Stromal cell of bone marrow (primary cell): ENCODE measurements around the gene ANKRD1.
"Not testable (repeated sequence)": the region's sequence is repeated elsewhere in the genome, so short reads cannot be mapped to it uniquely, and the experiment has no call there.

Experiments used
- DNase-seq: peaks from one replicate; pipeline ENCODE4 v3.0.0-alpha.2; 2012; ENCODE audit warnings: low read depth

The ANKRD1 gene

DNA sequence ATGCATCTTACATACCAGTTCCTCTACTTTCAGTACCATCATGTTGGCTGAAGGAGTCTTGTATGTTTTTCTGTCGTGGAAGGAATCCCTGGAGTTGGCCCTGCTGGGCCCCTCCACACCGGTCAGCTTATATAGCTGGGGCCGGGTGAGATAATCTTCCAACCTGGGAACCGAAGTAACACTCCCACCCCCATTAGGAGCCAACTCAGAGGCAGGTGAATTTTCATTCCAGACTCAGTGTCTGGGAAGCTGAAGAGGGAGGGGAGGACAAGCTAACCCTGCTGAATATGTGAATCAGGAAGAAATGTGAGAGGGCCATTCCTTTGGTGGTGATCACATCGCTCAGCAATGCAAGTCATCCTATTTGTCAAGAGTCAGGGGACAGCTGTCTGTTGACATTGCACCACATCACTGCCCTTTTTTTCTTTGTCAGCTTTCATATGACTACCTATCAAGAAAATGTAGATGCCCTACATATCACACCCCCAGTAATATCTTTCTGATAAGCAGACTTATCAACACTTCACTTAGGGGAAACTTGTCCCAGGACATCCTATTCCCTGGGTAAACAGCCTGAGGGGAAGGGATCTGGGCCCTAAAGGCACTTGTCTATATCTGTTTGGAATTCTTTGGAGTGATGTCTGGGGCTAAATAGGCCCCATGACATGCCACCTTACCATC lies at the start of gene ANKRD1:
Gene ANKRD1, minus strand, starts transcription at position 102 of the 681 bp plus-strand sequence. Its CDS starts 60 bp downstream, at position 42.
- DNase-seq, result peak; percentile 50

DNA sequence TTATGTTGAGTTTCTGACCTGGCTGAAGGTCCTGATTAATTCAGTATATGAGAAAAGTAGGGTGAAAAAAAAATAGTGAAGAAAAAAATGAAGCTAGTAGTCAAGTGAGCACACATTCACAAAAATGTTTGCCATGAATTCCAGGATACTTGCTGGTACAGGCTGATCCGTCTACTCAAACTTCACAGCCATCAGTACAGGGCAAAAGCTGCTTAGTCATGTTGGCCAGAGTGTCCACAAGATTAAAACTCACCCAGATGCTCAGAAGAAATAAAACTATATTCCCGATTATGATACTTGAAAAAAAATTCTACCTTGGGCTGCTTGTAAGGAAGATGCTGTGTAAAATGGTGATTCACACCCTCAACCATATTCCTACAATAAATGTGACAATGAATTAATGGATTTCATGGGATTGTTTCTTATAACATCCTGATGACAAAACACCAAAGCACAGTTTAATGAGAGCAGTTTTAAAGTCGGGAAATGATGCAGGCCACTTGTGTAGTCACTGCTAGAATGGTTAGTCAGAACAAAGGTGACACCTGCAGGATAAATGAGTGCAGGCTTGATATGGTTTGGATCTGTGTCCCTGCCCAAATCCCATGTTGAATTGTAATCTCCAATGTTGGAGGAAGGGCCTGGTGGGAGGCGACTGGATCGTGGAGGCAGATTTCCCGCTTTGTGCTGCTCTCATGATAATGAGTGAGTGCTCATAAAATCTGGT lies 49.2 kb upstream of the ANKRD1 start:
- peak; percentile 45 for DNase-seq

- DNase-seq, result no peak
These were observed 48.2 kb upstream of the ANKRD1 start for GRCh38 chr10:90969121-90969534.

- DNase-seq, result peak; percentile 57
These were observed 47.6 kb upstream of the ANKRD1 start for GRCh38 chr10:90968328-90969081.

GRCh38 chr10:90967865-90968264 lies 47.0 kb upstream of the ANKRD1 start:
- no peak for DNase-seq

GRCh38 chr10:90966146-90966545 lies 45.3 kb upstream of the ANKRD1 start:
- no peak for DNase-seq

DNA sequence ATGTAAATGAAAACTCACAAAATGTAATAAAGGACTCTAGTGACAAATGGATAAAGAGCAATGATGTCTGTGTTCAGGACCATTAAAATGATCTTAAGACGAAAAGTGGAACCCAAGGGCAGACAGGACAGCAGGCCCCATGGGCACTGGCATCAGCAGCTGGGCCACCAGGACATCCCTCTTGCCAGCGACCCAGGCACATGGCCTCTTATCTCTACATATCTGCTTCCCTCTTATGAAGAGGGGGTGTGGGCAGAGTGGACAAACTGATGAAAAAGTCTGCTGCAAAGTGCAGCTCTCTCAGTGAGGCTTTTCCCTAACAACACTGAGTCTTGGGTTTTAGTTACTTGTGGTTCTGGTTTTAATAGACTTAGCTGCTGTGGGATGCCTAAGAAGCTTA lies 44.8 kb upstream of the ANKRD1 start:
- no peak for DNase-seq

- no peak for DNase-seq
These were observed 44.0 kb upstream of the ANKRD1 start for GRCh38 chr10:90964781-90965465.

DNA sequence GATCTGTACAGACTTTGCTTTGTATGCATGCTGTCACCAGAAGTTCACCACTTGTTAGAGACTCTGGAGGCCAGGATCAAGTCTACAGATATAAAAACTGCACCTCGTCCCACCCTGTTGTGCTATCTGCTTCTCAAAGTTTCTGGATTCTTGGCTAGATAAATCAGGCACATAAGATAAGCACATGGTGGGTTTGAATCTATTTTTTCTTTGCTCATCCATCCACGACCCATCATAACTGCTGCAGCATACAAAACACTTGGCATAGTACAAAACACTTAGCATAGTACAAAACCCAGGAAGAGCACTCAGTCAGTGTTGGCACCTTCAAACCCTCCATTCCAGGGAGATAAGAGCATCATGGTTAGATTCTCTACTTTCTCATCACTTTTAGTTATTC lies 42.4 kb upstream of the ANKRD1 start:
- DNase-seq, result no peak

- DNase-seq, result peak; percentile 84
These were observed 39.5 kb upstream of the ANKRD1 start for GRCh38 chr10:90960355-90960814.

DNA sequence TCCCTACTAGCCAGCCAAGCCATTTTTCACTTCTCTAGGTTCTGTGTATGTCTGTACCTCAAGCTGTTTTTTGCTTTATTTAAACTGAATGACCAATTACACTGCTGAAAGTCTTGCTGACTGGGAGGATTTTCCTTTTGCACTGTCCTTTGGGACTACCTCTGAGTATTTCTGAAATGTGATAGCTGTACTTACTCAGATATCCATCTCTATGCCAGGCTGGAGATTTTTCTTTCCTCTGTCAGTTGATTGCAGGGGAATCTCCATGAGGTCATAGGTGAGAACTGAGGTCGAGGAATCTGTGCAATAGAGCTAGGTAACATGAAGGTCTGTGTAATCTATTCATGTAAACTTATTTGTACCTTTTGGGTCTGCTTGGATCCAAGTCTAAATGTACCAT lies 38.9 kb upstream of the ANKRD1 start:
- no peak for DNase-seq

DNA sequence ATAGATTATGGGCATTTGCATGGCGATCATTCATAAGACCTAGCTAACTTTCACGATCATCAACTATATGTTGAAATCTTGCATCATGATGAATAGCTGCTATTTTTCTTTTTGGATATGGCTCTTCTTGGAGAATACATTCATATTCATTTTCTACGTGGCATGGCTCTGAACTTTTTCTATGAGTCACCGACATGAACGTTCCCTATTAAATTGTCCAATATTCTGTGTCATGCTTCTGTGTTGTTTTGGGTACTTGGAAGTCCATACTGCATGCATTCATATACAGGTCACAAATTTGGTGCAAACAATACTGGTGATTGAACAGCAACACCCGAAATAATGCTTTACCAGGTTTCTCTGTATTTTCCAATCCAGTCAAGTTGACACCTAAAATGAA lies 37.9 kb upstream of the ANKRD1 start:
- no peak for DNase-seq

DNA sequence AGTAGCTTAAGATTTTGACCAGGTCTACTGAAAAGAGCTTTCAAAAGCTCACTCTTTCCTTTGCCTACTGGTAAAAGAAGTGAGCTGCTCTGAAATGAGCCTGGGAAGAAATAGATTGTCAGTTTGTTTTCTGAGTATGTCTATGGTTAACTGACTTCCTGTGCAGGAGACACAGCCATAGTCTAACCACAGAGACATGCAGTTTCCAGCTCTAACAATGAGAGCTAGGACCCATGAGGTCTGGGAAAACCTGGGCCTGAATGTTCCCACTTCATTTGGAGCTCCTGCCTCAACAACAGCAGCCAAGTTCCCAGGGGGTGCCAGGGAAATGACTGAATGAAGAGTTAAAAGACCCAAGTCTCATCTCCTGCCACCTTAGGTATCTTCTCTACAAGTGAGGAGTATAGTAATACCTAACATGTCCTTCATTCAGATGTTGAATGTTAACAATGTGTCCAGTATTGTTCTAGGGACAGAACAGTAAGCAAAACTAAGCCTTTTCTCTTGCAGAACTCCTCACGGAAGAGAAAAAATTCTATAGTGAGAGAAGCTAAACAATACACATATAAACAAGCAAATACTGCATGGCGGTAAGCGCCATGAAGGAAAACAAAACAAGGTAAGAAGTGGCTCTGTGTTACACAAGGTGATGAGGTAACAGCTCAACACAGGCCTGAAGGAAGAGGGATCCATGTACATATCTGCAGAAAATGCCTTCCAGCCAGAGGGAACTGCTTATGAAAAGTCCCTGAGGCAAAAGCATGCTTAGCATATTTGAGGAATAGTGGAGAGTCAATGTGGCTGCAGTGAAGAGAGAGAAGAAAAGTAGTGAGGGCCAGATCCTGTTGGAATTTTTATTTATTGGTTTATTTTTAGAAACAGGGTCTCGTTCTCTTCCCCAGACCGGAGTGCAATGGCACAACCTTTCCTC lies 26.4 kb upstream of the ANKRD1 start:
- DNase-seq, result no peak

GRCh38 chr10:90945491-90946070 lies 24.7 kb upstream of the ANKRD1 start:
- DNase-seq, result no peak

GRCh38 chr10:90944749-90945148 lies 23.9 kb upstream of the ANKRD1 start:
- DNase-seq, result no peak

DNA sequence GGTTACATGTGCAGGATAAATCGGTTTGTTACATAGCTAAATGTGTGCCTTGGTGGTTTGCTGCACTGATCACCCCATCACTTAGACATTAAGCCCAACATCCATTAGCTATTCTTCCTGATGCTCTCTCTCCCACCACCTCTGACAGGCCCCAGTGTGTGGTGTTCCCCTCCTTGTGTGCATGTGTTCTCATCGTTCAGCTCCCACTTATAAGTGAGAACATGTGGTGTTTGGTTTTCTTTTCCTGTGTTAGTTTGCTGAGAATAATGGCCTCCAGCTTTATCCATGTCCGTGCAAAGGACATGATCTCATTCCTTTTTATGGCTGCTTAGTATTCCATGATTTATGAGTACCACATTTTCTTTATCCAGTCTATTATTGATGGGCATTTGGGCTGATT lies 22.1 kb upstream of the ANKRD1 start:
- not testable (repeated sequence) for DNase-seq

DNA sequence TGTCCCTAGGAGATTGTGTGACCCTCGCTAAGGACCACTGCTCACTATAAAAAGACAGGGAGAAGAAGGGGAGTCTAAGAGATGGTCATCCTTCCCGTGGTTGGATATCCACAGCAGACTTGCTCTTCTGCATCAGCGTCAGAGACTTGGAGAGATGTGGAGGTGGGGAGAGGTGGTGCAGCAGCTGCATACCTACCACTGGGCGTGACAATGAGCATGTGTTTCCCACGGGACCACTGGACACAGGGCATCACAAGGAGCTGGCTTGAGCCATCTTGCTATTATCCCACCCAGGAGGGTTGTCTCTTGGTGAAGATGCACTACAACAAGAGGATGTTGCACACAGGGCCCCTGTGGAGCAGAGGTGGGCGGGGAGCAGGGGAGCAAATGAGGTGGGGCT lies 18.8 kb upstream of the ANKRD1 start:
- no peak for DNase-seq

DNA sequence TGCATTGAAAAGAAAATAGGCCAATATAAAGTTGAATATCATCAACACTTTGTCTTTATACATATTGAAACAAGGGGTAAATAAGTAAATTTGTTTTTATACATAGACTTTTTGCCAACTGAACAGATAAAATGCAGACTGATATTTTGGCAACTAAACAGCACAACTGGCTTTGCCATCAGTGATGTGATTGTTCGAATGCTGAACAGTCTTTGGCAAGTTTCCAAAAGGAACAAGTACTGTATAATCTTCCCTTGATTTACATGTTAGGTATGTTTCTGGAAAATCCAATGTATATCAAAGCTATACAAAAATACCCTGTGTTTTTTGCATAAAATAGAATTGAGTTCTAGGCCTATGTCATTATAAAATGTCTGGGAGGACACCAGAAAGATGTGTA lies 18.2 kb upstream of the ANKRD1 start:
- DNase-seq, result no peak

DNA sequence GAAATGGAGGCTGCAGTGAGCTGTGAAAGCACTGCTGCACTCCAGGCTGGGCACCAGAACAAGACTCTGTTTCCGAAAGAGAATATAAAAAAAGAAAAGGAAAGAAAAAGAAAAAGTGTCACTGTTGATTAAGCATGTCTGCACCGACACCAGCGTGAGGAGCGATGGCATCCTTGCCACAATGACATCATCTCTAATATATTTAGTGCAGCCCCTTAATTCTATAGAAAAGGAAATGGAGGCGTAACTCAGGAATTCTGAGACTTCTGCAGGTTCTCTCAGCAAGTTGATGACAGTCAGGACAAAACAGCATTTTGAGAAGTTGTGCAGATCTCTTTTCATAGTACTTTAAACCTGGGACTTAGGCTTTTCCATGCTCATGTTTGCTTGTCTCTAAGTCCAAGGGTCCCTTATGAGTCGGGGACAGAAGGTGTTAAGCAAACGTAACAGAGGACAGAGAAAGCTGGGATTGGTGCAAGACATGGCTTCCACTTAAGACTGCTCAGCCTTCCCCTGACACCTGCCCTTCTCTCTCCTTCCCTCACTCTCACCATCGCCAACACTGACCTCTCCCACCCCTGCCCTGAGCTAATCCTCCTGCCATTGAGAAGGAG lies 16.9 kb upstream of the ANKRD1 start:
- DNase-seq, result no peak

DNA sequence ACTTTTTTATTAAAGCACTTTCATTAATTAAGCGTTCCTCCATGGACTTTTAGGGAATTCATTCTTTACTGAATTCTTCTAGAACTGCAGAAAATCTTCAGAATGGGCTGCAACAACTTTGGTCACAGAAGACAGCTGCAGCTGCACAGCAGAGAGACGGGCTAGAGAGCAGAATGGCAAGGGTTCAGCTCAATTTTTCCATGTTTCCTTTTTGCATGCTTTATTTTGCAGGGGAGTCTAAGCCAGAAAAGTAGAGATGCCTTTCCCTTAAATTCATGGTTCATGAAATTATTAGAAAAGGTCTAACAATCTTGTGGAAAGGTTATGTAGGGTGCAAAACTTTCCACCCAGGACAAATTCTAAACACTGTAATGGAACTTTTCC lies 15.4 kb upstream of the ANKRD1 start:
- DNase-seq, result no peak
